K562 (cell line): ENCODE data around the gene PPP1R3A. TPM values are rescaled to one million over a fixed set of nuclear protein-coding genes. Genes with fewer than 3 reads are reported as not detected.

Source experiments
- ATAC-seq: fragments of 200-7000 bp; cut with Tn5 transposase; 3 replicates; pipeline ENCODE4 v1.9.1; 2020; ENCODE audit warnings: moderate library complexity
- BruUV-seq: library from RNA; stranded (reverse); fragments of 400-500 nt; replicated peaks from 2 replicates; lab custom pipeline; 2021; lab: Mats Ljungman, UMichigan
- CTCF ChIA-PET: fragments of 300-600 bp; formaldehyde crosslinking; extraction: SDS; loops from one replicate; lab custom pipeline; 2021; ENCODE audit warnings: low intra/inter-chr PET ratio; lab: Yijun Ruan, JAX
- POLR2A ChIA-PET: fragments of 300-600, 350-650 bp; sonication (Branson Sonifier 250); formaldehyde crosslinking; extraction: SDS; loops from one replicate; lab custom pipeline; 2021; ENCODE audit warnings: antibody characterized with exemption, inconsistent platforms; lab: Yijun Ruan, JAX
- DNase-seq, 4 experiments: peaks; one replicate each; pipeline versions ENCODE4 v3.0.0 to v3.0.0-alpha.2; 2011 to 2018; ENCODE audit warnings: low spot score in 3 of 4, mixed read lengths in 3 of 4; ENCODE audit errors: extremely low read depth in 1 of 4
- FAIRE-seq: peaks from 2 replicates; lab custom pipeline; 2011; peaks lifted over from hg19 to GRCh38; lab: Jason Lieb, UNC
- H2AFZ ChIP-seq: 2 replicates; pipeline ENCODE4 v1.6.0; 2011; ENCODE audit warnings: low read depth, low read length, control low read depth, inconsistent platforms
- H3K27ac ChIP-seq: fragments of 200-600 bp; 3 replicates; pipeline ENCODE4 v1.8.0; 2011; ENCODE audit warnings: low read depth, mild to moderate bottlenecking, control low read depth, inconsistent platforms, low read length, moderate library complexity, mixed read lengths; ENCODE audit errors: extremely low read depth
- H3K27me3 ChIP-seq, 2 experiments: fragments of 300-600 bp in 1 of 2; 2 replicates in 1 of 2; 3 replicates in 1 of 2; pipeline versions ENCODE4 v1.6.0 to v1.8.0; 2011; ENCODE audit warnings: inconsistent platforms in 2 of 2, low read length in 2 of 2, mild to moderate bottlenecking in 1 of 2, mixed read lengths in 1 of 2, moderate library complexity in 1 of 2; ENCODE audit not compliant: control insufficient read depth in 2 of 2, insufficient read depth in 2 of 2
- H3K36me3 ChIP-seq: fragments of 300-600 bp; 3 replicates; pipeline ENCODE4 v1.8.0; 2011; ENCODE audit warnings: mild to moderate bottlenecking, low read length, inconsistent platforms; ENCODE audit not compliant: control insufficient read depth, insufficient read depth
- H3K4me1 ChIP-seq, 2 experiments: fragments of 200-600 bp in 1 of 2; replicated peaks in 1 of 2; 2 replicates in 1 of 2; 3 replicates in 1 of 2; pipeline versions ENCODE4 v1.5.1 to v1.8.0; 2011; ENCODE audit warnings: inconsistent platforms in 2 of 2, low read length in 2 of 2, mild to moderate bottlenecking in 1 of 2, mixed read lengths in 1 of 2, moderate library complexity in 1 of 2; ENCODE audit not compliant: control insufficient read depth in 2 of 2, insufficient read depth in 2 of 2
- H3K4me2 ChIP-seq: 2 replicates; pipeline ENCODE4 v1.6.1; 2011; ENCODE audit warnings: low read length, control low read depth, inconsistent platforms, mixed read lengths; ENCODE audit not compliant: insufficient read depth
- H3K4me3 ChIP-seq: fragments of 200-600 bp; sonication (generic), shearing (Covaris generic); 2 replicates; pipeline ENCODE4 v1.5.1; 2016; ENCODE audit warnings: control low read depth, inconsistent platforms
- H3K79me2 ChIP-seq: fragments of 200-600 bp; 3 replicates; pipeline ENCODE4 v1.8.0; 2011; ENCODE audit warnings: low read length, inconsistent platforms; ENCODE audit not compliant: control insufficient read depth, insufficient read depth
- H3K9ac ChIP-seq, 2 experiments: 2 replicates each; pipeline versions ENCODE4 v1.6.0 to v1.6.1; 2011; ENCODE audit warnings: low read depth in 2 of 2, low read length in 2 of 2, control low read depth in 1 of 2, inconsistent platforms in 1 of 2, mild to moderate bottlenecking in 1 of 2, mixed read lengths in 1 of 2; ENCODE audit not compliant: insufficient read depth in 1 of 2
- H3K9me1 ChIP-seq: one replicate; pipeline ENCODE4 v1.6.0; 2011; ENCODE audit warnings: inconsistent platforms, mild to moderate bottlenecking, low read length, moderate library complexity; ENCODE audit not compliant: control insufficient read depth, insufficient read depth
- H3K9me3 ChIP-seq: replicated peaks from 2 replicates; pipeline ENCODE4 v1.5.1; 2011; ENCODE audit warnings: low read depth, low read length, inconsistent platforms; ENCODE audit not compliant: control insufficient read depth, insufficient read depth
- H4K20me1 ChIP-seq: replicated peaks from 2 replicates; pipeline ENCODE4 v1.6.1; 2011; ENCODE audit warnings: low read length, inconsistent platforms, mixed read lengths; ENCODE audit not compliant: control insufficient read depth, insufficient read depth
- ATF3 ChIP-seq, 2 experiments: fragments of 450-650 bp in 1 of 2; sonication (generic) in 1 of 2; formaldehyde crosslinking in 1 of 2; IDR thresholded peaks in 1 of 2; conservative IDR thresholded peaks in 1 of 2; 2 replicates each; pipeline versions ENCODE4 v1.6.1 to v1.8.1; 2016 to 2023; ENCODE audit warnings: mild to moderate bottlenecking in 2 of 2, moderate library complexity in 2 of 2, inconsistent platforms in 1 of 2, missing genetic modification reagents in 1 of 2
- CBX1 ChIP-seq: sonication (generic); IDR thresholded peaks from 2 replicates; pipeline ENCODE4 v1.6.1; 2016; ENCODE audit warnings: antibody characterized with exemption, low read depth, mild to moderate bottlenecking
- CGGBP1 ChIP-seq: fragments of 250-450 bp; sonication (Bioruptor Pico); IDR thresholded peaks from 2 replicates; pipeline ENCODE4 v1.9.0; 2021; ENCODE audit warnings: mild to moderate bottlenecking
- E2F3 ChIP-seq: fragments of 250-450 bp; sonication (Bioruptor Pico); IDR thresholded peaks from 2 replicates; pipeline ENCODE4 v1.4.0; 2020; ENCODE audit warnings: mild to moderate bottlenecking
- SIX5 ChIP-seq, 2 experiments: IDR thresholded peaks; 2 replicates each; pipeline ENCODE4 v1.6.1; 2011; ENCODE audit warnings: low read length in 2 of 2, borderline replicate concordance in 1 of 2, low read depth in 1 of 2, mild to moderate bottlenecking in 1 of 2, moderate library complexity in 1 of 2; ENCODE audit not compliant: insufficient read depth in 1 of 2
- SNRNP70 ChIP-seq: fragments of 200-400 bp; formaldehyde crosslinking; optimal IDR thresholded peaks from 2 replicates; pipeline ENCODE3; 2017; ENCODE audit warnings: low read depth, low read length
- ZC3H4 ChIP-seq: sonication (generic); formaldehyde crosslinking; IDR thresholded peaks from 2 replicates; pipeline ENCODE4 v1.9.0; 2021; ENCODE audit warnings: missing genetic modification reagents, borderline replicate concordance
- ZNF184 ChIP-seq: sonication (generic); formaldehyde crosslinking; IDR thresholded peaks from 2 replicates; pipeline ENCODE4 v1.5.0; 2020; ENCODE audit warnings: missing genetic modification reagents
- WGBS: fragments of 100-300 bp; shearing (Covaris generic); methylation state at CpG from one replicate; pipeline ENCODE4 v1.1.6; 2016; ENCODE audit warnings: low coverage, mixed read lengths; ENCODE audit not compliant: insufficient coverage; ENCODE audit errors: missing lambda C conversion rate; 5-methylcytosine and 5-hydroxymethylcytosine counted together
- in situ Hi-C: fragments of 300-500 bp; cut with MboI; formaldehyde crosslinking; loops from 4 replicates; pipeline ENCODE4 v1.15.0; 2018; ENCODE audit warnings: inconsistent platforms, mixed read lengths
- intact Hi-C: fragments of 100-400 bp; cut with micrococcal nuclease; formaldehyde crosslinking; loops from 2 replicates; pipeline ENCODE4 v1.14.2; 2022
- polyA plus RNA-seq, 8 experiments: library from polyadenylated mRNA; depleted of rRNA in 4 of 8; stranded (reverse) in 5 of 8; unstranded in 3 of 8; fragments of >200 nt; fragmentation: Nextera tagmentation in 2 of 8; fragmentation: Illumina TruSeq in 1 of 8; extraction: Ambion mirVana in 2 of 8; extraction: Trizol in 1 of 8; gene quantifications; 2 replicates each; pipeline versions ENCODE4 v1.2.1 to v1.2.3, GENCODE V29; 2011 to 2014; ENCODE audit warnings: inconsistent platforms in 1 of 8, missing spikeins in 1 of 8
- total RNA-seq, 7 experiments: library from RNA; depleted of rRNA in 6 of 7; stranded (reverse); fragments of >200 nt in 6 of 7; fragmentation: Illumina TruSeq in 2 of 7; extraction: Trizol in 2 of 7; gene quantifications; 2 replicates each; pipeline versions ENCODE4 v1.2.1 to v1.2.3, GENCODE V29; 2011 to 2021; ENCODE audit warnings: low replicate concordance in 1 of 7
- TF ChIP-seq, protein P1 (sequence below): fragments of 250-450 bp; sonication (Bioruptor Pico); IDR thresholded peaks from 2 replicates; pipeline ENCODE4 v1.8.0; 2022; ENCODE audit warnings: moderate library complexity, mild to moderate bottlenecking, inconsistent platforms
- TF ChIP-seq, protein P2 (sequence below), 2 experiments: fragments of 450-650 bp in 1 of 2; sonication (generic) in 1 of 2; formaldehyde crosslinking in 1 of 2; IDR thresholded peaks; 2 replicates each; pipeline versions ENCODE4 v1.7.1 to v1.9.0; 2016 to 2022; ENCODE audit warnings: inconsistent platforms in 1 of 2, mild to moderate bottlenecking in 1 of 2, missing genetic modification reagents in 1 of 2

The PPP1R3A gene
- total and polyA plus RNA-seq, 9 of the 15 experiments (the other 6 are each of a cell fraction or from before 2014, with no cell fraction given), result 0.01 to 0.03 TPM; not detected in 7

DNA sequence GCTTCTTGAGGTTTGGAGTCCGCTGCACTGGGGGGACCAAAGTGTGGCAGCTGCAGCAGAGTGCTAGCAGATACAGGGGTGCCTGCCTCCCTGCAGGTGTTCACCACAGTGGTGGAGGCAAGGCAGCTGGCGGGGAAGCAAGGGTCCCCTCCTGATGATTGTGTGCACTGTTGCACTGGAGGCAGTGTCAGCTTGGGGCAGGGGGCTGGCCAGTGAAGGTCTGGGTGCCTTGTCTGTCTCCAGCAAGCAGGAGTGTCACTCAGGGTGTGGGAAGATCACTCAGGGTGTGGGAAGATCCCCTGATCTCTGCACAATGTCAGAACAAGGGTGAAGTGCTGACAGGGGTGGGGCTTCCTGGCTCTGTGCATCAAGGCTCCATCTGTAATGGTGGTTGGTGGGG lies 36.3 kb upstream of the PPP1R3A start:
- Histone ChIP-seq H3K4me1 (no peaks in the 10 kb centered on the region), H4K20me1 (no peaks in the 10 kb centered on the region), H2AFZ (no peak overlapping the region), H3K27ac (no peak overlapping the region), H3K9me1 (no peaks in the 10 kb centered on the region), H3K36me3 (no peaks in the 10 kb centered on the region), H3K27me3 (no peaks in the 10 kb centered on the region), H3K4me2 (no peak overlapping the region), H3K4me3 (no peak overlapping the region), H3K79me2 (no peaks in the 10 kb centered on the region), H3K9me3 (no peaks in the 10 kb centered on the region; the same call in 1 of the 2 replicates), H3K9ac (no peak overlapping the region)
- POLR2A ChIA-PET, result no interaction called here
- intact Hi-C loops, result no loop called here
- WGBS, result 0% methylated on average over 2 of the region's 2 CpGs
- no peak for TF ChIP-seq ATF3 (IDR thresholded peaks at IDR 0.05)
- TF ChIP-seq ATF3 (CRISPR knock-in tag; conservative IDR thresholded peaks at IDR 0.05), result no peak
- no peak for TF ChIP-seq ZC3H4 (CRISPR knock-in tag)
- no peak for TF ChIP-seq CGGBP1 (CRISPR knock-in tag)
- no peak for TF ChIP-seq ZNF184 (CRISPR knock-in tag)
- no peak for TF ChIP-seq SIX5 (IDR thresholded peaks at IDR 0.05; ENCODE audit: borderline replicate concordance in 1 of 2, insufficient read depth in 1 of 2, low read depth in 1 of 2, low read length in 2 of 2)
- TF ChIP-seq, protein P1, sequence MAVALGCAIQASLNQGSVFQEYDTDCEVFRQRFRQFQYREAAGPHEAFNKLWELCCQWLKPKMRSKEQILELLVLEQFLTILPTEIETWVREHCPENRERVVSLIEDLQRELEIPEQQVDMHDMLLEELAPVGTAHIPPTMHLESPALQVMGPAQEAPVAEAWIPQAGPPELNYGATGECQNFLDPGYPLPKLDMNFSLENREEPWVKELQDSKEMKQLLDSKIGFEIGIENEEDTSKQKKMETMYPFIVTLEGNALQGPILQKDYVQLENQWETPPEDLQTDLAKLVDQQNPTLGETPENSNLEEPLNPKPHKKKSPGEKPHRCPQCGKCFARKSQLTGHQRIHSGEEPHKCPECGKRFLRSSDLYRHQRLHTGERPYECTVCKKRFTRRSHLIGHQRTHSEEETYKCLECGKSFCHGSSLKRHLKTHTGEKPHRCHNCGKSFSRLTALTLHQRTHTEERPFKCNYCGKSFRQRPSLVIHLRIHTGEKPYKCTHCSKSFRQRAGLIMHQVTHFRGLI (CRISPR knock-in tag), result no peak
- no peak for TF ChIP-seq CBX1
- TF ChIP-seq, protein P2, sequence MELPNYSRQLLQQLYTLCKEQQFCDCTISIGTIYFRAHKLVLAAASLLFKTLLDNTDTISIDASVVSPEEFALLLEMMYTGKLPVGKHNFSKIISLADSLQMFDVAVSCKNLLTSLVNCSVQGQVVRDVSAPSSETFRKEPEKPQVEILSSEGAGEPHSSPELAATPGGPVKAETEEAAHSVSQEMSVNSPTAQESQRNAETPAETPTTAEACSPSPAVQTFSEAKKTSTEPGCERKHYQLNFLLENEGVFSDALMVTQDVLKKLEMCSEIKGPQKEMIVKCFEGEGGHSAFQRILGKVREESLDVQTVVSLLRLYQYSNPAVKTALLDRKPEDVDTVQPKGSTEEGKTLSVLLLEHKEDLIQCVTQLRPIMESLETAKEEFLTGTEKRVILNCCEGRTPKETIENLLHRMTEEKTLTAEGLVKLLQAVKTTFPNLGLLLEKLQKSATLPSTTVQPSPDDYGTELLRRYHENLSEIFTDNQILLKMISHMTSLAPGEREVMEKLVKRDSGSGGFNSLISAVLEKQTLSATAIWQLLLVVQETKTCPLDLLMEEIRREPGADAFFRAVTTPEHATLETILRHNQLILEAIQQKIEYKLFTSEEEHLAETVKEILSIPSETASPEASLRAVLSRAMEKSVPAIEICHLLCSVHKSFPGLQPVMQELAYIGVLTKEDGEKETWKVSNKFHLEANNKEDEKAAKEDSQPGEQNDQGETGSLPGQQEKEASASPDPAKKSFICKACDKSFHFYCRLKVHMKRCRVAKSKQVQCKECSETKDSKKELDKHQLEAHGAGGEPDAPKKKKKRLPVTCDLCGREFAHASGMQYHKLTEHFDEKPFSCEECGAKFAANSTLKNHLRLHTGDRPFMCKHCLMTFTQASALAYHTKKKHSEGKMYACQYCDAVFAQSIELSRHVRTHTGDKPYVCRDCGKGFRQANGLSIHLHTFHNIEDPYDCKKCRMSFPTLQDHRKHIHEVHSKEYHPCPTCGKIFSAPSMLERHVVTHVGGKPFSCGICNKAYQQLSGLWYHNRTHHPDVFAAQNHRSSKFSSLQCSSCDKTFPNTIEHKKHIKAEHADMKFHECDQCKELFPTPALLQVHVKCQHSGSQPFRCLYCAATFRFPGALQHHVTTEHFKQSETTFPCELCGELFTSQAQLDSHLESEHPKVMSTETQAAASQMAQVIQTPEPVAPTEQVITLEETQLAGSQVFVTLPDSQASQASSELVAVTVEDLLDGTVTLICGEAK (IDR thresholded peaks at IDR 0.05), result no peak
- TF ChIP-seq, protein P2 (CRISPR knock-in tag; IDR thresholded peaks at IDR 0.05), result no peak
- no peak for TF ChIP-seq SNRNP70
- TF ChIP-seq E2F3 (CRISPR knock-in tag), result no peak
- DNase-seq (no peak), ATAC-seq (no peak), FAIRE-seq (no peak)
- in situ Hi-C loops, result no loop called here
- CTCF ChIA-PET, result no interaction called here
- BruUV-seq, result no TSS peak
